Liver (tissue), 9 donors: ENCODE data around the gene CDK13. TPM values are rescaled to one million over a fixed set of nuclear protein-coding genes. Genes with fewer than 3 reads are reported as not detected.

Source experiments
- DNase-seq: peaks from one replicate; pipeline ENCODE4 v3.0.0-alpha.2; 2017; ENCODE audit warnings: low spot score
- H3K27ac ChIP-seq, 2 donors: one replicate each; pipeline ENCODE4 v1.7.0; 2013; ENCODE audit warnings: inconsistent platforms in 2 of 2, low read length in 2 of 2, control low read depth in 1 of 2, low read depth in 1 of 2, mild to moderate bottlenecking in 1 of 2
- H3K27me3 ChIP-seq, 4 donors: one replicate each; pipeline versions ENCODE4 v1.6.1 to v1.7.0; 2013; ENCODE audit warnings: low read length in 3 of 4, inconsistent platforms in 1 of 4, mild to moderate bottlenecking in 1 of 4, moderate library complexity in 1 of 4; ENCODE audit not compliant: control insufficient read depth in 4 of 4, insufficient read depth in 4 of 4
- H3K36me3 ChIP-seq, 4 donors: one replicate each; pipeline versions ENCODE4 v1.6.1 to v1.7.0; 2013; ENCODE audit warnings: low read length in 3 of 4, mild to moderate bottlenecking in 3 of 4, low read depth in 1 of 4, moderate library complexity in 1 of 4; ENCODE audit not compliant: control insufficient read depth in 4 of 4, insufficient read depth in 3 of 4
- H3K4me1 ChIP-seq, 4 donors: one replicate each; pipeline versions ENCODE4 v1.6.1 to v1.7.0; 2013; ENCODE audit warnings: low read length in 3 of 4, mild to moderate bottlenecking in 3 of 4, moderate library complexity in 1 of 4; ENCODE audit not compliant: control insufficient read depth in 4 of 4, insufficient read depth in 4 of 4
- H3K4me3 ChIP-seq, 3 donors: one replicate each; pipeline versions ENCODE4 v1.6.1 to v1.7.0; 2013; ENCODE audit warnings: low read length in 3 of 3, control low read depth in 1 of 3, low read depth in 1 of 3, mild to moderate bottlenecking in 1 of 3
- H3K9ac ChIP-seq, 2 donors: one replicate each; pipeline ENCODE4 v1.7.0; 2013; ENCODE audit warnings: low read length in 2 of 2, mild to moderate bottlenecking in 2 of 2, moderate library complexity in 2 of 2, control low read depth in 1 of 2, low read depth in 1 of 2
- H3K9me3 ChIP-seq, 4 donors: one replicate each; pipeline versions ENCODE4 v1.6.1 to v1.7.0; 2013; ENCODE audit warnings: low read length in 3 of 4; ENCODE audit not compliant: control insufficient read depth in 4 of 4
- ATF3 ChIP-seq: IDR thresholded peaks from 2 replicates; pipeline ENCODE4 v1.6.1; 2016; ENCODE audit warnings: antibody characterized with exemption
- CTCF ChIP-seq: fragments of 150-350 bp; IDR thresholded peaks from 2 replicates; pipeline ENCODE4 v1.5.1; 2017; ENCODE audit warnings: improper control_type of control experiment, low read depth, low read length; ENCODE audit not compliant: missing input control
- EGR1 ChIP-seq, 2 donors: IDR thresholded peaks; 2 replicates each; pipeline ENCODE4 v1.6.1; 2016 to 2018; ENCODE audit warnings: antibody characterized with exemption in 2 of 2, low read depth in 2 of 2
- FOXA1 ChIP-seq: IDR thresholded peaks from 2 replicates; pipeline ENCODE4 v1.6.1; 2016; ENCODE audit warnings: antibody characterized with exemption
- FOXA2 ChIP-seq: IDR thresholded peaks from 2 replicates; pipeline ENCODE4 v1.6.1; 2016; ENCODE audit warnings: antibody characterized with exemption
- GABPA ChIP-seq, 2 donors: IDR thresholded peaks in 1 of 2; conservative IDR thresholded peaks in 1 of 2; 2 replicates each; pipeline ENCODE4 v1.6.1; 2016; ENCODE audit warnings: antibody characterized with exemption in 2 of 2, mild to moderate bottlenecking in 1 of 2, moderate library complexity in 1 of 2
- HNF4A ChIP-seq, 2 donors: conservative IDR thresholded peaks; 2 replicates each; pipeline ENCODE4 v1.6.1; 2016; ENCODE audit warnings: antibody characterized with exemption in 2 of 2, mild to moderate bottlenecking in 2 of 2
- HNF4G ChIP-seq: IDR thresholded peaks from 2 replicates; pipeline ENCODE4 v1.6.1; 2016; ENCODE audit warnings: antibody characterized with exemption
- JUND ChIP-seq, 2 donors: IDR thresholded peaks; 2 replicates each; pipeline ENCODE4 v1.6.1; 2016; ENCODE audit warnings: antibody characterized with exemption in 2 of 2
- MAX ChIP-seq: IDR thresholded peaks from 2 replicates; pipeline ENCODE4 v1.6.1; 2016; ENCODE audit warnings: antibody characterized with exemption
- NR2F2 ChIP-seq: IDR thresholded peaks from 2 replicates; pipeline ENCODE4 v1.6.1; 2016; ENCODE audit warnings: antibody characterized with exemption
- RAD21 ChIP-seq, 2 donors: IDR thresholded peaks; 2 replicates each; pipeline ENCODE4 v1.6.1; 2016; ENCODE audit warnings: antibody characterized with exemption in 2 of 2, mild to moderate bottlenecking in 2 of 2
- REST ChIP-seq: IDR thresholded peaks from 2 replicates; pipeline ENCODE4 v1.6.1; 2016; ENCODE audit warnings: antibody characterized with exemption, mild to moderate bottlenecking
- RXRA ChIP-seq, 2 donors: IDR thresholded peaks; 2 replicates each; pipeline ENCODE4 v1.6.1; 2017 to 2018; ENCODE audit warnings: antibody characterized with exemption in 2 of 2, mild to moderate bottlenecking in 1 of 2
- SP1 ChIP-seq: IDR thresholded peaks from 2 replicates; pipeline ENCODE4 v1.6.1; 2018; ENCODE audit warnings: antibody characterized with exemption, mild to moderate bottlenecking
- TAF1 ChIP-seq: conservative IDR thresholded peaks from 2 replicates; pipeline ENCODE4 v1.6.1; 2016; ENCODE audit warnings: antibody characterized with exemption, mild to moderate bottlenecking
- YY1 ChIP-seq: IDR thresholded peaks from 2 replicates; pipeline ENCODE4 v1.6.1; 2016; ENCODE audit warnings: antibody characterized with exemption, mild to moderate bottlenecking
- ZBTB33 ChIP-seq: IDR thresholded peaks from 2 replicates; pipeline ENCODE4 v1.6.1; 2016; ENCODE audit warnings: antibody characterized with exemption
- WGBS: extraction: QIAGEN DNeasy Blood & Tissue Kit; methylation state at CpG from one replicate; pipeline ENCODE4 v1.1.7; 2013; 5-methylcytosine and 5-hydroxymethylcytosine counted together
- polyA plus RNA-seq, 2 donors: library from polyadenylated mRNA; stranded (reverse) in 1 of 2; unstranded in 1 of 2; fragments of 200-250 nt in 1 of 2; fragments of >200 nt in 1 of 2; fragmentation: Nextera tagmentation in 1 of 2; extraction: Ambion mirVana in 1 of 2; gene quantifications; one replicate each; pipeline versions ENCODE4 v1.2.1 to v1.2.3, GENCODE V29; 2013 to 2015
- total RNA-seq, 2 donors: library from RNA; depleted of rRNA; stranded (reverse); fragments of >200 nt; gene quantifications; one replicate each; pipeline ENCODE4 v1.2.3, GENCODE V29; 2014
- donor health status: healthy.
- donor health status: healthy.
- donor health status: healthy.
- donor health status: healthy.
- donor health status: healthy.

The CDK13 gene
- total and polyA plus RNA-seq, 4 donors = 8.8 to 51.1 (median 23.2) TPM

- H3K36me3 ChIP-seq = no peaks in the 10 kb centered on the region
- H3K27ac ChIP-seq = peak within 1 kb of the TSS; percentile 94 to 95
- no peaks in the 10 kb centered on the region for H3K9me3 ChIP-seq
- peak; percentile 89 for DNase-seq
- TF ChIP-seq CTCF (peak; percentile 96), FOXA1 (no peak), HNF4A (conservative IDR thresholded peaks at IDR 0.05) (peak in 1 of 2 donors; percentile 34), REST (peak; percentile 41), YY1 (peak; percentile 24), ZBTB33 (no peak), HNF4G (no peak), RAD21 (IDR thresholded peaks at IDR 0.05) (peak; percentile 25 to 42), GABPA (IDR thresholded peaks at IDR 0.05 in 1 of 2, conservative IDR thresholded peaks at IDR 0.05 in 1 of 2) (peak; percentile 87 to 92), MAX (no peak), NR2F2 (no peak), ATF3 (peak; percentile 32), FOXA2 (no peak), SP1 (peak; percentile 63), EGR1 (IDR thresholded peaks at IDR 0.05; ENCODE audit: low read depth in 2 of 2) (peak in 1 of 2 donors; percentile 59), TAF1 (peak; percentile 96), RXRA (IDR thresholded peaks at IDR 0.05) (peak; percentile 17 to 39), JUND (IDR thresholded peaks at IDR 0.05) (peak in 1 of 2 donors; percentile 37)
- peaks cover 6 to 37% (median 23%) of the 10 kb centered on the region in 4 donors for H3K4me1 ChIP-seq
- no peaks in the 10 kb centered on the region for H3K27me3 ChIP-seq
- H3K9ac ChIP-seq = peak within 1 kb of the TSS; percentile 99
- peak within 1 kb of the TSS; percentile 87 to 94 (median 92) for H3K4me3 ChIP-seq
- under 1% methylated on average over 75 of the region's 75 CpGs for WGBS
These were observed 184.6 kb downstream of the CDK13 start, which contains the start of the genes MPLKIP and SUGCT for GRCh38 chr7:40134428-40135316. TSS of gene MPLKIP (minus strand) at chr7:40134622. CDS start at chr7:40134567, 55 bp downstream. TSS of gene SUGCT (plus strand) at chr7:40135005.
